Measurements from ENCODE around the gene VGLL3.
"Not testable (repeated sequence)": the region's sequence is repeated elsewhere in the genome, so short reads cannot be mapped to it uniquely, and the experiment has no call there.

VGLL3 gene

DNA sequence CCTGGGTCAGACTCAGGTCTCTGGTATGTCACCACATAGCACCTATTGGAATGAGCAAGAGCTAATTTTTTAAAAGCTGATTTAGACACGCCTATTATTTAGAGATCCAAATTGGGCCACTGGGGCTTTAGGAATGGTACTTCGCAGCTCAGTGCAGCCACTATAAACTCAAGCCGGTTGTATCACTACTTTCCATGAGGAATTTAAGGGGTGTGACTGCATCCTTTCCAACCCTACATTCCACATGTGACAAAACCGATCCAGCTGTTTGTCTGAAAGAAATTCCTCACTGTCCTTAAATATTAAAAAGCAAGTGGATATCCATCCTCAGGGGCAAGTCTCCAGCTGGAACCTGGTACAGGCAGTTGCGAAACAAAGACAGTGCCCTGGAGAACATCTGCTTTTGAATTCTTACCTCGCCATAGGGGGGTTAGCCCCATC, 12.8 kb downstream of the VGLL3 start:
- no peaks in the 10 kb centered on the region for H3F3A ChIP-seq (ENCODE audit: low read depth)
- H3K4me2 ChIP-seq (ENCODE audit: low read depth, low read length, poor library complexity, severe bottlenecking), result no peak overlapping the region
- H3K9ac ChIP-seq (ENCODE audit: low read depth, low read length, poor library complexity, severe bottlenecking), result no peak overlapping the region
- no peaks in the 10 kb centered on the region for H3K79me2 ChIP-seq (ENCODE audit: insufficient read depth, low read length)
- no peak overlapping the region for H3K4me3 ChIP-seq (ENCODE audit: low read length, poor library complexity, severe bottlenecking)
- no peaks in the 10 kb centered on the region for H3K27me3 ChIP-seq (ENCODE audit: insufficient read depth, low read length, poor library complexity, severe bottlenecking)
- no peak overlapping the region for H2AFZ ChIP-seq (ENCODE audit: low read length)
- H3K36me3 ChIP-seq (ENCODE audit: insufficient read depth, low read length), result no peaks in the 10 kb centered on the region
- no peak for TF ChIP-seq EZH2phosphoT487 (IDR thresholded peaks at IDR 0.05; ENCODE audit: borderline replicate concordance)
- TF ChIP-seq, protein P1, sequence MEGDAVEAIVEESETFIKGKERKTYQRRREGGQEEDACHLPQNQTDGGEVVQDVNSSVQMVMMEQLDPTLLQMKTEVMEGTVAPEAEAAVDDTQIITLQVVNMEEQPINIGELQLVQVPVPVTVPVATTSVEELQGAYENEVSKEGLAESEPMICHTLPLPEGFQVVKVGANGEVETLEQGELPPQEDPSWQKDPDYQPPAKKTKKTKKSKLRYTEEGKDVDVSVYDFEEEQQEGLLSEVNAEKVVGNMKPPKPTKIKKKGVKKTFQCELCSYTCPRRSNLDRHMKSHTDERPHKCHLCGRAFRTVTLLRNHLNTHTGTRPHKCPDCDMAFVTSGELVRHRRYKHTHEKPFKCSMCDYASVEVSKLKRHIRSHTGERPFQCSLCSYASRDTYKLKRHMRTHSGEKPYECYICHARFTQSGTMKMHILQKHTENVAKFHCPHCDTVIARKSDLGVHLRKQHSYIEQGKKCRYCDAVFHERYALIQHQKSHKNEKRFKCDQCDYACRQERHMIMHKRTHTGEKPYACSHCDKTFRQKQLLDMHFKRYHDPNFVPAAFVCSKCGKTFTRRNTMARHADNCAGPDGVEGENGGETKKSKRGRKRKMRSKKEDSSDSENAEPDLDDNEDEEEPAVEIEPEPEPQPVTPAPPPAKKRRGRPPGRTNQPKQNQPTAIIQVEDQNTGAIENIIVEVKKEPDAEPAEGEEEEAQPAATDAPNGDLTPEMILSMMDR (conservative IDR thresholded peaks at IDR 0.05; ENCODE audit: low read length), result no peak
- H3K9me3 ChIP-seq (ENCODE audit: insufficient read depth, low read depth, low read length), result no peaks in the 10 kb centered on the region
- no peaks in the 10 kb centered on the region for H4K20me1 ChIP-seq (ENCODE audit: insufficient read depth, low read length, poor library complexity, severe bottlenecking)
- no peaks in the 10 kb centered on the region for H3K9me2 ChIP-seq (replicated peaks; ENCODE audit: low read depth, low read length)
- H3K4me1 ChIP-seq (ENCODE audit: insufficient read depth, low read length, poor library complexity, severe bottlenecking), result no peaks in the 10 kb centered on the region

- H3K79me2 ChIP-seq (ENCODE audit: insufficient read depth, low read length), result no peaks in the 10 kb centered on the region
- H3K36me3 ChIP-seq (ENCODE audit: insufficient read depth, low read length), result no peaks in the 10 kb centered on the region
- H3K4me3 ChIP-seq (ENCODE audit: low read length, poor library complexity, severe bottlenecking), result no peak overlapping the region
- H3K4me2 ChIP-seq (ENCODE audit: low read depth, low read length, poor library complexity, severe bottlenecking), result no peak overlapping the region
- H3K9ac ChIP-seq (ENCODE audit: low read depth, low read length, poor library complexity, severe bottlenecking), result no peak overlapping the region
- no peak for TF ChIP-seq EZH2phosphoT487 (IDR thresholded peaks at IDR 0.05; ENCODE audit: borderline replicate concordance)
- TF ChIP-seq, protein P1 (conservative IDR thresholded peaks at IDR 0.05; ENCODE audit: low read length), result no peak
- no peaks in the 10 kb centered on the region for H3K9me2 ChIP-seq (replicated peaks; ENCODE audit: low read depth, low read length)
- H3K9me3 ChIP-seq (ENCODE audit: insufficient read depth, low read depth, low read length), result no peaks in the 10 kb centered on the region
- H3K4me1 ChIP-seq (ENCODE audit: insufficient read depth, low read length, poor library complexity, severe bottlenecking), result no peaks in the 10 kb centered on the region
- no peak overlapping the region for H2AFZ ChIP-seq (ENCODE audit: low read length)
- H3F3A ChIP-seq (ENCODE audit: low read depth), result no peaks in the 10 kb centered on the region
- H4K20me1 ChIP-seq (ENCODE audit: insufficient read depth, low read length, poor library complexity, severe bottlenecking), result no peaks in the 10 kb centered on the region
- no peaks in the 10 kb centered on the region for H3K27me3 ChIP-seq (ENCODE audit: insufficient read depth, low read length, poor library complexity, severe bottlenecking)
Observed at GRCh38 chr3:86976219-86976618, 14.7 kb downstream of the VGLL3 start.

DNA sequence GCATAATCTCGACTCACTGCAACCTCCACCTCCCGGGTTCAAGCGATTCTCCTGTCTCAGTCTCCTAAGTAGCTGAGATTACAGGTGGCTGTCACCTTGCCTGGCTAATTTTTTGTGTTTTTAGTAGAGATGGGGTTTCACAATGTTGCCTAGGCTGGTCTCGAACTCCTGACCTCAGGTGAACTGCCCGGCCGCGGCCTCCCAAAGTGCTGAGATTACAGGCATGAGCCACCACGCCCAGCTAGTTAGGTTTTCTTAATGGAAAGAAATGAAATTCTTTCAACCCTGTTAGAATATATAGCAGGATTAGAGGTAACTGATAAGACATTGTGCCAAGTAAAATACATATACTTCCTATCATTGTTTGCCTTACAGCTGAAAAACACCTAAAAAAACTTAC, 16.8 kb downstream of the VGLL3 start:
- not testable (repeated sequence) for H3K9me2 ChIP-seq (replicated peaks; ENCODE audit: low read depth, low read length); H2AFZ ChIP-seq (ENCODE audit: low read length); H3K4me2 ChIP-seq (ENCODE audit: low read depth, low read length, poor library complexity, severe bottlenecking); H3K79me2 ChIP-seq (ENCODE audit: insufficient read depth, low read length); H3F3A ChIP-seq (ENCODE audit: low read depth); H3K4me1 ChIP-seq (ENCODE audit: insufficient read depth, low read length, poor library complexity, severe bottlenecking); H3K4me3 ChIP-seq (ENCODE audit: low read length, poor library complexity, severe bottlenecking); H3K27me3 ChIP-seq (ENCODE audit: insufficient read depth, low read length, poor library complexity, severe bottlenecking); H4K20me1 ChIP-seq (ENCODE audit: insufficient read depth, low read length, poor library complexity, severe bottlenecking); H3K36me3 ChIP-seq (ENCODE audit: insufficient read depth, low read length); H3K9ac ChIP-seq (ENCODE audit: low read depth, low read length, poor library complexity, severe bottlenecking); H3K9me3 ChIP-seq (ENCODE audit: insufficient read depth, low read depth, low read length)

DNA sequence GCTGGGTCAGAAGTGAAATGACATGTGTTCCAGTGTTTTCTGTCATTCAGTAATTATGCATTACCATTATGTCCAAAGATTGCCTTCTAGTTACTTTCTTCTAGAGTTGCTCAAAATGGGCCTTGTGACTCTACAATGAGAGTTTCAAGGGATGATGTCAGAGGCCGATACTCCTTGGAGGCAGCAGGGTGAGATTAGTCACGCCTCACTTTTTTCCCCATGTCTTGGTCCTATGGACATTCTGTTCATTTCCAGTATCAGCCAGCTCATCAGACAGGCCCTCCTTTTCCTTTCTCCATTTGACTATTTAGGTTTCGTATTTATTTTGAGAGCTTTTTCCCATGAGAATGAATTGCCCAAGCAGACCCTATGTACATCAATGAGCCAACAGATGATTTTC, 17.5 kb downstream of the VGLL3 start:
- Histone ChIP-seq H3K4me1 (ENCODE audit: insufficient read depth, low read length, poor library complexity, severe bottlenecking) (no peaks in the 10 kb centered on the region), H3K4me3 (ENCODE audit: low read length, poor library complexity, severe bottlenecking) (no peak overlapping the region), H3K27me3 (ENCODE audit: insufficient read depth, low read length, poor library complexity, severe bottlenecking) (no peaks in the 10 kb centered on the region), H3K9me3 (ENCODE audit: insufficient read depth, low read depth, low read length) (no peaks in the 10 kb centered on the region), H3K9ac (ENCODE audit: low read depth, low read length, poor library complexity, severe bottlenecking) (no peak overlapping the region), H3K36me3 (ENCODE audit: insufficient read depth, low read length) (no peaks in the 10 kb centered on the region), H3K4me2 (ENCODE audit: low read depth, low read length, poor library complexity, severe bottlenecking) (no peak overlapping the region), H3K9me2 (replicated peaks; ENCODE audit: low read depth, low read length) (no peaks in the 10 kb centered on the region), H3K79me2 (ENCODE audit: insufficient read depth, low read length) (no peaks in the 10 kb centered on the region), H4K20me1 (ENCODE audit: insufficient read depth, low read length, poor library complexity, severe bottlenecking) (no peaks in the 10 kb centered on the region), H3F3A (ENCODE audit: low read depth) (no peaks in the 10 kb centered on the region), H2AFZ (ENCODE audit: low read length) (no peak overlapping the region)
- no peak for TF ChIP-seq EZH2phosphoT487 (IDR thresholded peaks at IDR 0.05; ENCODE audit: borderline replicate concordance)
- TF ChIP-seq, protein P1 (conservative IDR thresholded peaks at IDR 0.05; ENCODE audit: low read length), result no peak

All from Loucy (cell line).